Left lung (tissue), 10 donors: ENCODE measurements around the gene IP6K1. TPM values are rescaled to one million over a fixed set of nuclear protein-coding genes. Genes with fewer than 3 reads are reported as not detected.

Source experiments
- ATAC-seq: fragments of 200-7000 bp; cut with Tn5 transposase; one replicate; pipeline ENCODE4 v1.9.1; 2020; ENCODE audit warnings: moderate library complexity
- DNase-seq, 4 donors: peaks; one replicate each; pipeline ENCODE4 v3.0.0-alpha.2; 2013 to 2020
- H3K27ac ChIP-seq, 2 donors: fragments of 200-600 bp; sonication (generic) in 1 of 2; one replicate each; pipeline versions ENCODE4 v1.5.0 to v1.8.0; 2020 to 2021
- H3K27me3 ChIP-seq, 2 donors: fragments of 200-600 bp; sonication (generic) in 1 of 2; one replicate each; pipeline versions ENCODE4 v1.5.0 to v1.8.0; 2020 to 2021
- H3K36me3 ChIP-seq, 2 donors: fragments of 200-600 bp; sonication (generic) in 1 of 2; one replicate each; pipeline versions ENCODE4 v1.5.0 to v1.8.0; 2020 to 2021
- H3K4me1 ChIP-seq, 2 donors: fragments of 200-600 bp; one replicate each; pipeline ENCODE4 v1.8.0; 2021
- H3K4me3 ChIP-seq, 2 donors: fragments of 200-600 bp; sonication (generic) in 1 of 2; one replicate each; pipeline versions ENCODE4 v1.5.0 to v1.8.0; 2020 to 2021; ENCODE audit warnings: mild to moderate bottlenecking in 1 of 2
- H3K9me3 ChIP-seq, 2 donors: fragments of 200-600 bp; sonication (generic) in 1 of 2; one replicate each; pipeline versions ENCODE4 v1.5.0 to v1.8.0; 2020 to 2021
- intact Hi-C, 2 donors: fragments of 100-400 bp; cut with DNase I; formaldehyde crosslinking; loops; one replicate each; pipeline versions ENCODE4 v1.11.2 to v1.14.2; 2022
- polyA plus RNA-seq, 6 donors: library from polyadenylated mRNA; unstranded; fragments of 120-200 nt; gene quantifications; one replicate each; pipeline ENCODE4 v1.2.1, GENCODE V29; 2013; ENCODE audit not compliant: insufficient read length in 6 of 6
- total RNA-seq, 2 donors: library from RNA; stranded (reverse); fragmentation: NEBNext Ultra II Directional; extraction: Animal tissue kit (Norgen Biotek cat#: 25700); gene quantifications; one replicate each; pipeline ENCODE4 v1.2.1, GENCODE V29; 2021
- TF ChIP-seq, protein P1 (sequence below), 2 donors: fragments of 200-600 bp; sonication (generic) in 1 of 2; IDR thresholded peaks; one replicate each; pipeline versions ENCODE4 v1.5.0 to v1.8.0; 2021; ENCODE audit warnings: antibody characterized with exemption in 2 of 2
- donor health status: DM: no; HTN: yes; CAD: no.
- donor health status: DM: no; HTN: no; CAD: no.

Gene IP6K1
- total and polyA plus RNA-seq, 8 donors: 31.8 to 51.2 (median 44.7) TPM

DNA sequence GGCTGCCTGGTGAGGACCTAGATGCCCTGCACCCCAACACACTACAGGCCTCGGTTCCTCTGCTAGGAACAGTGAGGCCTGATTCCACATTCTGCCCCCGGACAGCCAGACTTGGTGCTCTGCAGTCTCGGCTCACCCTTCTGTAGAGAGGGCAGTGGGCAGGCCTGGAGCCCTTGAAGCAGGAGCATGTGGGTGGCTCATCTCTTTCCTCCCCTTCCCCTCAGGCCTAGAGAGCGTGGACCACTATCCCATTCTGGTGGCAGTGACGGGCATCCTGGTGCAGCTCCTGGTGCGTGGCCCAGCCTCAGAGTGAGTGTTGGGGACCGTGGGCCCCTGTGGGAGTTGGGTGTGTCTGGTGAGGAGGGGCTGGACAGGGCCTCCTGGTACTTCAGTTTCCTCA, 70.2 kb downstream of the IP6K1 start:
- Histone ChIP-seq H3K36me3 (peaks cover 0 to 48% of the 10 kb centered on the region in 2 donors), H3K4me1 (peaks cover 8 to 30% of the 10 kb centered on the region in 2 donors), H3K9me3 (no peaks in the 10 kb centered on the region), H3K4me3 (no peak overlapping the region), H3K27ac (no peak overlapping the region), H3K27me3 (no peaks in the 10 kb centered on the region)
- ATAC-seq: no peak
- DNase-seq: peak in 2 of 4 donors; percentile 23 to 43
- TF ChIP-seq, protein P1, sequence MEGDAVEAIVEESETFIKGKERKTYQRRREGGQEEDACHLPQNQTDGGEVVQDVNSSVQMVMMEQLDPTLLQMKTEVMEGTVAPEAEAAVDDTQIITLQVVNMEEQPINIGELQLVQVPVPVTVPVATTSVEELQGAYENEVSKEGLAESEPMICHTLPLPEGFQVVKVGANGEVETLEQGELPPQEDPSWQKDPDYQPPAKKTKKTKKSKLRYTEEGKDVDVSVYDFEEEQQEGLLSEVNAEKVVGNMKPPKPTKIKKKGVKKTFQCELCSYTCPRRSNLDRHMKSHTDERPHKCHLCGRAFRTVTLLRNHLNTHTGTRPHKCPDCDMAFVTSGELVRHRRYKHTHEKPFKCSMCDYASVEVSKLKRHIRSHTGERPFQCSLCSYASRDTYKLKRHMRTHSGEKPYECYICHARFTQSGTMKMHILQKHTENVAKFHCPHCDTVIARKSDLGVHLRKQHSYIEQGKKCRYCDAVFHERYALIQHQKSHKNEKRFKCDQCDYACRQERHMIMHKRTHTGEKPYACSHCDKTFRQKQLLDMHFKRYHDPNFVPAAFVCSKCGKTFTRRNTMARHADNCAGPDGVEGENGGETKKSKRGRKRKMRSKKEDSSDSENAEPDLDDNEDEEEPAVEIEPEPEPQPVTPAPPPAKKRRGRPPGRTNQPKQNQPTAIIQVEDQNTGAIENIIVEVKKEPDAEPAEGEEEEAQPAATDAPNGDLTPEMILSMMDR (IDR thresholded peaks at IDR 0.05): no peak
- intact Hi-C loops: loop anchor here in 1 of 2 donors (10.0 kb wide), 1 partner anchor 119 kb away; no protein-coding TSS in a partner anchor

DNA sequence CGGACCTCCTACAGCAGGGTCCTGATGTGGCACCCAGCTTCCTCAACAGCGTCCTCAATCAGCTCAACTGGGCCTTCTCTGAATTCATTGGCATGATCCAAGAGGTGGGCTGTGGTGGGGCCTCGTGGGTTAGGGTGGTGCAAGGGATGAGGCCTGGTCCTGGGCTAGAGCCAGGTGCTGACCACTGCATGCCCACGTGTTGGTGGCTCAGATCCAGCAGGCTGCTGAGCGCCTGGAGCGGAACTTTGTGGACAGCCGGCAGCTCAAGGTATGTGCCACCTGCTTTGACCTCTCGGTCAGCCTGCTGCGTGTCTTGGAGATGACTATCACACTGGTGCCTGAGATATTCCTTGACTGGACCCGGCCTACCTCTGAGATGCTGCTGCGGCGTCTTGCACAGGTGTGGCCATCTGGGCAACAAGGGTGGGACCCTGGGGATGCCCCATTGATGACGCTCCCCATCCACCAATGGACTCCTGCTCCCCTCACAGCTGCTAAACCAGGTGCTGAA, 70.7 kb downstream of the IP6K1 start:
- Histone ChIP-seq H3K27me3 (no peaks in the 10 kb centered on the region), H3K36me3 (peaks cover 0 to 43% of the 10 kb centered on the region in 2 donors), H3K27ac (no peak overlapping the region), H3K9me3 (no peaks in the 10 kb centered on the region), H3K4me1 (peaks cover 8 to 27% of the 10 kb centered on the region in 2 donors), H3K4me3 (no peak overlapping the region)
- TF ChIP-seq, protein P1 (IDR thresholded peaks at IDR 0.05): no peak
- intact Hi-C loops: loop anchor here in 1 of 2 donors (10.0 kb wide), 1 partner anchor 119 kb away; no protein-coding TSS in a partner anchor
- ATAC-seq (no peak), DNase-seq (peak in 2 of 4 donors; percentile 27 to 47)

DNA sequence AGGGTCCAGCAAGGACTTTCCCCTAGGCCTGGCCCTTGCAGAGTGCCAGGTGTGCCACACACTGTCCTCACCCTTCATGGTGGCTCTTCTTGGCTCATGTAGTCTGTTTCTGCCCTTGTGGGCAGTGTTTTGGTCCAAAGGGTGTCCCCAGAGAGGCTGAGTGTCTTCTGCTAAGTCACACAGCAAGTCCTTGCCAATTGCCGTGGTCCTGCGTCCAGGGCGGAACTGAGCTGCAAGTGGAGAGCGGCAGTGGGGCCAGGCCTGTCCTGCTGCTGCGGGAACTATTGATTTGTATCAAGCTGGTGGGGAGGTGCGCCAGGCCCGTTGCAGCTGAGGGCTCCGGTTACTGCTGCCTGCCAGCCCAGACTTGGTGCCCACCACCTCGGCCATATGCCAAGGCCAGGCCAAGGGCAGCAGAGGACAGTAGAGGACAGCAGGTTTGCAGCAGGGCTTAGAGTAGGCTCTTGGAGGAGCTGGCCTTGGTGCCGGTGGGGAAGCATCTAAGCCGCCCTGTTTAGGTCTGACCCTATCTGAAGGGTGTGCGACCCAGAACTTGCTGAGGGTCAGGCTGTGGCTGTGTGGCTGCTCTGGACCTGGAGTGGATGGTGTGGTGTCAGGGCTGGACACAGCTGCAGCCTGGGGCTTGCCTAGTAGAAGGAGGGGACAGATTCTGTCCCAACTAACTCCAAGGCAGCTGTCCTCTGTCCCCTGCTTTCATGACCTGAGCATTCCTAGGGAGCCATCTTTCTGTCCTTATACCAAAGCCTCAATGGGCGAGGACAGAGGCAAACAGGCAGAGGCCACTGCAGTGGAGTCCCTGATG, 71.4 kb downstream of the IP6K1 start:
- intact Hi-C loops: loop anchor here in 1 of 2 donors (10.0 kb wide), 1 partner anchor 120 kb away; no protein-coding TSS in a partner anchor

DNA sequence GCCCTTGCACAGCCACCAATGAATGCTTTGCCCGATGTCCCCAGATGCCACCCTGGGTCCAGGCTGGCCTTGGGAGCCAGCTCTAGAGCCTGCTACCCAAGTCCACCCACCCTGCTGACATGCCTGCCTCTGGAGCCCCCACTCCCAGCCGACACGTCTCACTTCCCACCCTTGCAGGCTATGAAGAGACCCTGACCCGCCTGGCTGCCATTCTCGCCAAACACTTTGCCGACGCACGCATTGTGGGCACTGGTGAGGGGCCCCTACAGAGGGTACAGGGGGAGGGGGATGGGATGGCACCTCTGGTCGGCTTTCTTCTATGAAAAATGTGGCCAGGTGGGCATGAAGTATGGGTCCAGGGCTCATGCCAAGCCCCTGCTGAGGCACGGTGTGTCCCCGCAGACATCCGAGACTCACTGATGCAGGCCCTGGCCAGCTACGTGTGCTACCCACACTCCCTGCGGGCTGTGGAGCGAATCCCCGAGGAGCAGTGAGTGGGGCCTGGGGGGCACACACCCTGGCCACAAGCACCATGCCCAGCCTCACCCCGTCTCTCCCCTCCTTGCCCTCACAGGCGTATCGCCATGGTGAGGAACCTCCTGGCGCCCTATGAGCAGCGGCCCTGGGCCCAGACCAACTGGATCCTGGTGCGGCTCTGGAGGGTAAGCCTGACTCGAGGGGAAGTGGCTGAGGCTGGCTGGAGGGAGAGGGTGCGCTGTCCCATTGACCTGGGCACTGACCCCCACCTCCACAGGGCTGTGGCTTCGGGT, 72.8 kb downstream of the IP6K1 start:
- DNase-seq (peak in 1 of 4 donors; percentile 66), ATAC-seq (no peak)
- H3K4me3 ChIP-seq: no peak overlapping the region
- peaks cover under 1 to 7% of the 10 kb centered on the region in 2 donors for H3K4me1 ChIP-seq
- no peak overlapping the region for H3K27ac ChIP-seq
- TF ChIP-seq, protein P1 (IDR thresholded peaks at IDR 0.05): no peak
- no peaks in the 10 kb centered on the region for H3K9me3 ChIP-seq
- intact Hi-C loops: loop anchor here in 1 of 2 donors (10.0 kb wide), 1 partner anchor 121 kb away; no protein-coding TSS in a partner anchor
- H3K27me3 ChIP-seq: no peaks in the 10 kb centered on the region
- H3K36me3 ChIP-seq: peaks cover 0 to 39% of the 10 kb centered on the region in 2 donors

More for the DNA sequence above, 71.4 kb downstream of the IP6K1 start:
- ATAC-seq: no peak
- Histone ChIP-seq H3K4me3 (no peak overlapping the region), H3K9me3 (no peaks in the 10 kb centered on the region), H3K27ac (no peak overlapping the region), H3K27me3 (no peaks in the 10 kb centered on the region), H3K4me1 (peaks cover 8 to 20% of the 10 kb centered on the region in 2 donors), H3K36me3 (peaks cover 0 to 39% of the 10 kb centered on the region in 2 donors)
- TF ChIP-seq, protein P1 (IDR thresholded peaks at IDR 0.05): no peak
- peak in 2 of 4 donors; percentile 24 to 73 for DNase-seq
